SH-SY5Y (cell line): ENCODE measurements around the gene UBE2D2.

ENCODE experiments used
- GATA2 ChIP-seq: IDR thresholded peaks from 2 replicates; pipeline ENCODE4 v1.6.1; 2011; ENCODE audit warnings: mild to moderate bottlenecking, low read depth, low read length
- GATA3 ChIP-seq: IDR thresholded peaks from 2 replicates; pipeline ENCODE4 v1.6.1; 2011; ENCODE audit warnings: low read depth, mild to moderate bottlenecking, low read length, moderate library complexity

- TF ChIP-seq GATA2 (no peak), GATA3 (no peak)
These were observed 17.6 kb upstream of the UBE2D2 start for GRCh38 chr5:139543423-139543991.
